Measurements from ENCODE around the gene BIRC6. TPM values are rescaled to one million over a fixed set of nuclear protein-coding genes. Genes with fewer than 3 reads are reported as not detected.
A peak's percentile ranks its signal among the peaks of the same experiment; 100 is the strongest.

The BIRC6 gene
- total and polyA plus RNA-seq, 2 donors (not counting 1 experiment from before 2014, with no cell fraction given) = 41.7 to 166 TPM

- no peak for ATAC-seq (ENCODE audit: low read depth)
- H2AFZ ChIP-seq (ENCODE audit: insufficient read depth, low read depth, low read length, poor library complexity, severe bottlenecking) = no peak overlapping the region
- intact Hi-C loops (cut with micrococcal nuclease) = no loop called here
- peaks cover 45% of the 10 kb centered on the region for H3K4me1 Mint-ChIP-seq
- no peak overlapping the region for H3K9ac ChIP-seq (ENCODE audit: low read length)
- no peaks in the 10 kb centered on the region for H3K27me3 ChIP-seq (replicated peaks in 1 of 4; ENCODE audit: control extremely low read depth in 1 of 4, control insufficient read depth in 3 of 4, insufficient read depth in 4 of 4, low read length in 3 of 4)
- no peaks in the 10 kb centered on the region for H3K4me1 ChIP-seq (ENCODE audit: control insufficient read depth in 2 of 2, insufficient read depth in 2 of 2, low read length in 2 of 2)
- no peak overlapping the region for H3K4me3 Mint-ChIP-seq
- no peak overlapping the region for H3K4me2 ChIP-seq (replicated peaks; ENCODE audit: low read depth, low read length, poor library complexity, severe bottlenecking)
- CTCF ChIA-PET = interaction anchor here (0.6 kb wide), 1 partner anchor 322 kb away, joined by 3 read pairs; no protein-coding TSS in a partner anchor
- H3K4me3 ChIP-seq (ENCODE audit: control extremely low read depth in 1 of 5, extremely low read depth in 1 of 5, insufficient read depth in 1 of 5, low read depth in 2 of 5, low read length in 4 of 5) = no peak overlapping the region
- TF ChIP-seq EZH2 (IDR thresholded peaks at IDR 0.05; ENCODE audit: borderline replicate concordance, insufficient read depth, low read depth, low read length, poor library complexity, severe bottlenecking) = no peak
- no peak for TF ChIP-seq CTCF (IDR thresholded peaks at IDR 0.05)
- no peaks in the 10 kb centered on the region for H3K9me3 Mint-ChIP-seq (ENCODE audit: insufficient read depth)
- H3K36me3 ChIP-seq (replicated peaks in 1 of 2; ENCODE audit: control extremely low read depth in 1 of 2, control insufficient read depth in 1 of 2, extremely low read depth in 1 of 2, insufficient read depth in 2 of 2, low read length in 1 of 2) = peaks cover 1 to 14% of the 10 kb centered on the region in 2 experiments
- H3K9me3 ChIP-seq (ENCODE audit: control extremely low read depth in 1 of 3, control insufficient read depth in 2 of 3, insufficient read depth in 1 of 3, low read length in 2 of 3) = no peaks in the 10 kb centered on the region
- POLR2A ChIA-PET = interaction anchor here (0.7 kb wide), 1 partner anchor 138 kb away, joined by 3 read pairs; no protein-coding TSS in a partner anchor
- peaks cover 88% of the 10 kb centered on the region for H3K79me2 ChIP-seq (ENCODE audit: control insufficient read depth, insufficient read depth, low read length)
- H4K20me1 ChIP-seq (ENCODE audit: control insufficient read depth, insufficient read depth, low read length, poor library complexity, severe bottlenecking) = peaks cover 61% of the 10 kb centered on the region
- peak overlapping the region in 1 of 2 donors; percentile 39 for H3K27ac ChIP-seq (ENCODE audit: low read length in 2 of 2)
- no peaks in the 10 kb centered on the region for H3K27me3 Mint-ChIP-seq
- DNase-seq = no peak
- no peak overlapping the region for H3K27ac Mint-ChIP-seq
These were observed 19.9 kb downstream of the BIRC6 start for GRCh38 chr2:32376756-32377155.

DNA sequence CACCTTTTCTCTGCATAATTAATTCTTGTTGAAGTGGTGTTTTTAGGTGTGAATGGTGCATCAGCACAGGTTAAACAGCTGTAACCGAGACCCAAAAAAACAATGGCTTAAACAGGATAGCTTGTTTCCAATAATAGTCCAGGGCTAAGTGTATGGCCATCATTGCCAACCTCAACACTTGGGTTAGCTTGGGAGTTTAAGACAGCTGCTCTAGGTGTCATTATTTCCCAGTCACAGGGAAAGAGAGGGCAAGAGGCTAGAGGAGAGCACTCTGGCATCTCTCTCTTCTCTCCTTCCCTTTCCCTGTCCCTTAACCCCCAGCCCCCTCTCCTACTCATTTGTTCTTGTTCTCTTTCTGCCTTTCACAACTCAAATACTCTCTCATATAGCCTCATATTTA, 21.1 kb downstream of the BIRC6 start:
- intact Hi-C loops (cut with micrococcal nuclease) = no loop called here
- no peak overlapping the region for H3K4me2 ChIP-seq (replicated peaks; ENCODE audit: low read depth, low read length, poor library complexity, severe bottlenecking)
- no peak overlapping the region for H3K4me3 ChIP-seq (ENCODE audit: control extremely low read depth in 1 of 5, extremely low read depth in 1 of 5, insufficient read depth in 1 of 5, low read depth in 2 of 5, low read length in 4 of 5)
- H3K9me3 ChIP-seq (ENCODE audit: control extremely low read depth in 1 of 3, control insufficient read depth in 2 of 3, insufficient read depth in 1 of 3, low read length in 2 of 3) = no peaks in the 10 kb centered on the region
- H3K9ac ChIP-seq (ENCODE audit: low read length) = no peak overlapping the region
- ChIA-PET CTCF (no interaction called here), POLR2A (no interaction called here)
- H3K27ac Mint-ChIP-seq = no peak overlapping the region
- DNase-seq = no peak
- H3K36me3 ChIP-seq (replicated peaks in 1 of 2; ENCODE audit: control extremely low read depth in 1 of 2, control insufficient read depth in 1 of 2, extremely low read depth in 1 of 2, insufficient read depth in 2 of 2, low read length in 1 of 2) = peaks cover 5 to 18% of the 10 kb centered on the region in 2 experiments
- peaks cover 44% of the 10 kb centered on the region for H3K4me1 Mint-ChIP-seq
- no peak overlapping the region for H3K4me3 Mint-ChIP-seq
- TF ChIP-seq CTCF (IDR thresholded peaks at IDR 0.05) = no peak
- TF ChIP-seq EZH2 (IDR thresholded peaks at IDR 0.05; ENCODE audit: borderline replicate concordance, insufficient read depth, low read depth, low read length, poor library complexity, severe bottlenecking) = no peak
- H3K79me2 ChIP-seq (ENCODE audit: control insufficient read depth, insufficient read depth, low read length) = peaks cover 86% of the 10 kb centered on the region
- H3K9me3 Mint-ChIP-seq (ENCODE audit: insufficient read depth) = no peaks in the 10 kb centered on the region
- no peaks in the 10 kb centered on the region for H3K4me1 ChIP-seq (ENCODE audit: control insufficient read depth in 2 of 2, insufficient read depth in 2 of 2, low read length in 2 of 2)
- no peaks in the 10 kb centered on the region for H3K27me3 Mint-ChIP-seq
- no peaks in the 10 kb centered on the region for H3K27me3 ChIP-seq (replicated peaks in 1 of 4; ENCODE audit: control extremely low read depth in 1 of 4, control insufficient read depth in 3 of 4, insufficient read depth in 4 of 4, low read length in 3 of 4)
- no CpG with 5 or more reads among the region's 1 CpG for WGBS (ENCODE audit: insufficient coverage)
- peaks cover 51% of the 10 kb centered on the region for H4K20me1 ChIP-seq (ENCODE audit: control insufficient read depth, insufficient read depth, low read length, poor library complexity, severe bottlenecking)
- H2AFZ ChIP-seq (ENCODE audit: insufficient read depth, low read depth, low read length, poor library complexity, severe bottlenecking) = no peak overlapping the region
- no peak overlapping the region for H3K27ac ChIP-seq (ENCODE audit: low read length in 2 of 2)
- no peak for ATAC-seq (ENCODE audit: low read depth)
